Measurements from ENCODE around the gene DARS2. TPM values are rescaled to one million over a fixed set of nuclear protein-coding genes. Genes with fewer than 3 reads are reported as not detected.

Gene DARS2
- total RNA-seq, 2 donors from 2014 or later: 37.9 to 43.0 TPM

DNA sequence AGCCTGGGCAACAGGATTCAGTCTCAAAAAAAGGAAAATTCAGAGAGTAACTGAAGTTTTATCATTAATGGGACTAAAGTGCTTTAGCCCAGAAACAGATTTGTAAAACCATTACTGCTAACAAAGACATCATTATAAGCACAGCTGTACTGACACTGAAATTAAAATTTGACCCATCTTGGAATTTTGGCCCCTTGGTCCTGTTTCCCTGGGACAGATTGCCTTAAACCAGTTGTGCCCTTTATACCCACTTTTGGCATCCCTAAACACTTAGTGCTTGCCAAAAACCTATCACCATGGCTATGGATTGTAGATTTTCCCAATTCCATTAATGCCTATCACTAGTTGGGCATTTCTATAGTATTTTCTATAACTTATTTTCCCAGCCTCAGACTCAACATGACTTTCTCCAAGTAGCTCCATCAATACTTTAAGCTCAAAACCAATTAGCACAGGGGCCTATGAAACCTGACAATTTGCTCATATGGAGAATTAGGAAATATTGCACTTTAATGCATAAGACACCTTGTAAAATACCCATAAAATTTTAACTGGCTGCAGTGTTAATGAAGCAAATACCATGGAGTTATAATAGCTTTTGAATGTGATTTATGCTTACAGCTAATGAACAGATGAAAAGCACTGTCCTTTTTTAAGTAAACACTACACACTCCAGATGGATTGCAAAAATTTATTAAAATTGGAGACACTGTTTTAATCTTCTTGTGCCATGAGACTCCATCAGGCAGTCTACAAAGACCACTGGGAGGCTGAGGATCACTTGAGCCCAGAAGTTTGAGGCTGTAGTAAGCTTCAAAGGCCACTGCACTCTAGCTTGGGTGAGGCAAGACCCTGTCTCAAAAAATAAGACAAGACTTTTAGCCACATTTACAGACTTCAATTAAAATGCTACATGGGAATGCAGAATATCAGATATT, 39.0 kb downstream of the DARS2 start:
- H3K36me3 Mint-ChIP-seq (ENCODE audit: low read depth): peaks cover 59% of the 10 kb centered on the region
- peak overlapping the region; percentile 99 for H3K4me3 ChIP-seq (ENCODE audit: low read length)
- peak overlapping the region; percentile 100 for H3K9ac ChIP-seq (ENCODE audit: extremely low read depth, low read length, poor library complexity, severe bottlenecking)

DNA sequence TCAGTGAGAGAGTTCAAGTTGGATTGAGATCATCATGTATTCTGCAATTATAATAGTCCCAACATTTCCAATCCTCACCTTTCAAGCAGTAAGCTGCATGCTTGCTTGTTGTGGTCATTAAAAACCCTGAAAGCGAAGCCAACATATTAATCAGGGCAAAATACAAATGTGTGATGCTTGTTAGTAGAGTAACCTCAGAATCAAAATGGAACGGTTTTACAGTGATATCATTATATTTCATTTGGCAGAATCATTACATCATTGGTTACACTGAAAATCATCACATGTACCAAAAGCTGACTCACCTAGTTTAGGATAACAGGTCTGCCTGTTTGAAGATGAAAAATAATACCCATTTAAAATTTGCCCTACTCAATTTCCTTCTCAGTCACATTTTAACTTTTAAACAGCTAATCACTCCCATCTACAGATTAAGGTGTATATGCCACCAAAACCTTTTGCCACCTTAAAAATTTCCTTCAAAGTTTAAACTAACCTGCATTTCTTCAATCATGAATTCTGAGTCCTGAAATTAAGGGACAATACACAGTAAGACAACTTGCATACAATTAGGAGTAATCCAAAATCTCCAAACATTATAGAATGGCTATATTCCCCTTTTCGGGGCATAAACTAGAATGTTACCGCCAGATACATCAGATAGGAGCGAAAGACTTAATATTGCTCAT, 39.9 kb downstream of the DARS2 start:
- 92 to 93% methylated on average over 3 to 5 of the region's 5 CpGs for WGBS, 2 experiments (ENCODE audit: insufficient coverage in 1 of 2, insufficient read length in 1 of 2)
- Mint-ChIP-seq H3K36me3 (ENCODE audit: low read depth) (peaks cover 57% of the 10 kb centered on the region), H3K27me3 (ENCODE audit: insufficient read depth) (no peaks in the 10 kb centered on the region), H3K27ac (peak overlapping the region; percentile 91), H3K9me3 (no peaks in the 10 kb centered on the region), H3K4me1 (peaks cover 22% of the 10 kb centered on the region), H3K4me3 (peak overlapping the region; percentile 96)
- Histone ChIP-seq H3K4me3 (ENCODE audit: low read length) (peak overlapping the region; percentile 99), H3K27ac (ENCODE audit: low read depth, low read length) (no peak overlapping the region), H3K4me1 (ENCODE audit: control insufficient read depth, insufficient read depth, low read length) (no peaks in the 10 kb centered on the region), H3K36me3 (ENCODE audit: control insufficient read depth, insufficient read depth, low read length) (peaks cover 59% of the 10 kb centered on the region), H3K27me3 (ENCODE audit: control insufficient read depth, insufficient read depth, low read length, poor library complexity, severe bottlenecking) (no peaks in the 10 kb centered on the region), H3K9ac (ENCODE audit: extremely low read depth, low read length, poor library complexity, severe bottlenecking) (peak overlapping the region; percentile 100), H3K9me3 (ENCODE audit: control insufficient read depth, low read length) (no peaks in the 10 kb centered on the region)
- no peak for DNase-seq
- TF ChIP-seq, protein P1, sequence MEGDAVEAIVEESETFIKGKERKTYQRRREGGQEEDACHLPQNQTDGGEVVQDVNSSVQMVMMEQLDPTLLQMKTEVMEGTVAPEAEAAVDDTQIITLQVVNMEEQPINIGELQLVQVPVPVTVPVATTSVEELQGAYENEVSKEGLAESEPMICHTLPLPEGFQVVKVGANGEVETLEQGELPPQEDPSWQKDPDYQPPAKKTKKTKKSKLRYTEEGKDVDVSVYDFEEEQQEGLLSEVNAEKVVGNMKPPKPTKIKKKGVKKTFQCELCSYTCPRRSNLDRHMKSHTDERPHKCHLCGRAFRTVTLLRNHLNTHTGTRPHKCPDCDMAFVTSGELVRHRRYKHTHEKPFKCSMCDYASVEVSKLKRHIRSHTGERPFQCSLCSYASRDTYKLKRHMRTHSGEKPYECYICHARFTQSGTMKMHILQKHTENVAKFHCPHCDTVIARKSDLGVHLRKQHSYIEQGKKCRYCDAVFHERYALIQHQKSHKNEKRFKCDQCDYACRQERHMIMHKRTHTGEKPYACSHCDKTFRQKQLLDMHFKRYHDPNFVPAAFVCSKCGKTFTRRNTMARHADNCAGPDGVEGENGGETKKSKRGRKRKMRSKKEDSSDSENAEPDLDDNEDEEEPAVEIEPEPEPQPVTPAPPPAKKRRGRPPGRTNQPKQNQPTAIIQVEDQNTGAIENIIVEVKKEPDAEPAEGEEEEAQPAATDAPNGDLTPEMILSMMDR (conservative IDR thresholded peaks at IDR 0.05): no peak

More for the DNA sequence above, 39.0 kb downstream of the DARS2 start:
- Histone ChIP-seq H3K36me3 (ENCODE audit: control insufficient read depth, insufficient read depth, low read length) (peaks cover 63% of the 10 kb centered on the region), H3K27ac (ENCODE audit: low read depth, low read length) (peak overlapping the region; percentile 35), H3K4me1 (ENCODE audit: control insufficient read depth, insufficient read depth, low read length) (no peaks in the 10 kb centered on the region), H3K9me3 (ENCODE audit: control insufficient read depth, low read length) (no peaks in the 10 kb centered on the region), H3K27me3 (ENCODE audit: control insufficient read depth, insufficient read depth, low read length, poor library complexity, severe bottlenecking) (no peaks in the 10 kb centered on the region)
- no peak for DNase-seq
- Mint-ChIP-seq H3K4me3 (peak overlapping the region; percentile 96), H3K27me3 (ENCODE audit: insufficient read depth) (no peaks in the 10 kb centered on the region), H3K9me3 (no peaks in the 10 kb centered on the region), H3K4me1 (peaks cover 17% of the 10 kb centered on the region), H3K27ac (peak overlapping the region; percentile 91)
- TF ChIP-seq, protein P1 (conservative IDR thresholded peaks at IDR 0.05): no peak

DNA sequence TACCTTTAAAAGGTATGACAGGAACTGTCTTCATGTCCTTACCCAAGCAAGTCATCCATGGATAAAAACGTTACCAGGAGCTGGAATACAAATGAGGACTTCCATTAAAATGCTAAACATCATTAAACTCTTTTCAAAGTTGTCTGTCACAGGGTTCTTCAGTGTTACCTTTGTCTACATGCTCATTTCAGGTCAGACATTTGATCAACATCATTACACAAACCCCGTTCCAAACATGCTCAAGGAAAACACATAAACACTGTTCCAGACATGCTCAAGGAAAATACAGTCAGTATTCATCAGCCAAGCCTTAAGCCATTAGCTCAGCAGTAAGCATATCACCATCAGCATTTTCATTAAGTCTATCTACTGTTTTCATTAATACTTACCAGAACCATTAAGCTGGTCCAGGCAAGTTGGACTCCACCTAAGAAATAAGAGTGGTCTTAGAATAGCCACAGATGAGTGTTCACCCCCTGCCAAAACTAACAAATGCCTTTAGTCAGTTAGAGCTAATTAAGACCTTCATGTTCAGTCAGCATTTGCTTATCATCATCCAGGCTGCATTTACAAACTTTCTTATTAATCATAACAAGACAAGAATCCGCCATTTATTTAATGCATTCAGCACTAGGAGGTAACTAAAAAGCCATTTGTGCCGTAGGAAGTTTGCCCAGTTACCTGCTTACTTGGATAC, 41.1 kb downstream of the DARS2 start:
- H3K27me3 Mint-ChIP-seq (ENCODE audit: insufficient read depth): no peaks in the 10 kb centered on the region
- H3K9me3 ChIP-seq (ENCODE audit: control insufficient read depth, low read length): no peaks in the 10 kb centered on the region
- no peak for DNase-seq
- no peaks in the 10 kb centered on the region for H3K4me1 ChIP-seq (ENCODE audit: control insufficient read depth, insufficient read depth, low read length)
- H3K27me3 ChIP-seq (ENCODE audit: control insufficient read depth, insufficient read depth, low read length, poor library complexity, severe bottlenecking): no peaks in the 10 kb centered on the region
- TF ChIP-seq, protein P1 (conservative IDR thresholded peaks at IDR 0.05): no peak
- 30 to 32% methylated on average over 3 to 4 of the region's 4 CpGs for WGBS, 2 experiments (ENCODE audit: insufficient coverage in 1 of 2, insufficient read length in 1 of 2)
- H3K4me3 Mint-ChIP-seq: peak overlapping the region; percentile 96
- peaks cover 55% of the 10 kb centered on the region for H3K36me3 Mint-ChIP-seq (ENCODE audit: low read depth)
- H3K36me3 ChIP-seq (ENCODE audit: control insufficient read depth, insufficient read depth, low read length): peaks cover 57% of the 10 kb centered on the region
- no peaks in the 10 kb centered on the region for H3K9me3 Mint-ChIP-seq
- peak overlapping the region; percentile 99 for H3K4me3 ChIP-seq (ENCODE audit: low read length)
- H3K4me1 Mint-ChIP-seq: peaks cover 33% of the 10 kb centered on the region
- peak overlapping the region; percentile 100 for H3K9ac ChIP-seq (ENCODE audit: extremely low read depth, low read length, poor library complexity, severe bottlenecking)
- peak overlapping the region; percentile 99 for H3K27ac Mint-ChIP-seq
- H3K27ac ChIP-seq (ENCODE audit: low read depth, low read length): peak overlapping the region; percentile 82

Measured in endodermal cell (in vitro differentiated cells).